Kidney epithelial cell (primary cell): Measurements from ENCODE around the gene ZNF888. TPM values are rescaled to one million over a fixed set of nuclear protein-coding genes. Genes with fewer than 3 reads are reported as not detected.
A peak's percentile ranks its signal among the peaks of the same experiment; 100 is the strongest.
"Not testable (repeated sequence)": the region's sequence is repeated elsewhere in the genome, so short reads cannot be mapped to it uniquely, and the experiment has no call there.

Source experiments
- DNase-seq: peaks from one replicate; pipeline ENCODE4 v3.0.0-alpha.2; 2010; ENCODE audit warnings: low read depth
- H3K27me3 ChIP-seq: 2 replicates; pipeline ENCODE4 v1.6.0; 2011; ENCODE audit warnings: low read length; ENCODE audit not compliant: control insufficient read depth, insufficient read depth
- H3K36me3 ChIP-seq: 2 replicates; pipeline ENCODE4 v1.5.1; 2011; ENCODE audit warnings: low read length; ENCODE audit not compliant: control insufficient read depth, insufficient read depth
- H3K4me3 ChIP-seq: 2 replicates; pipeline ENCODE4 v1.5.1; 2011; ENCODE audit warnings: low read depth, mild to moderate bottlenecking, control low read depth, low read length
- CTCF ChIP-seq: IDR thresholded peaks from 2 replicates; pipeline ENCODE4 v1.5.1; 2011; ENCODE audit warnings: mild to moderate bottlenecking, moderate library complexity, low read length, control low read depth, inconsistent platforms; ENCODE audit not compliant: insufficient read depth, poor library complexity, severe bottlenecking
- total RNA-seq: library from RNA; depleted of rRNA; stranded (reverse); fragments of >200 nt; gene quantifications from 2 replicates; pipeline ENCODE4 v1.2.3, GENCODE V29; 2015

The ZNF888 gene
- total RNA-seq, 1 donor from 2014 or later, result 4.3 TPM

DNA sequence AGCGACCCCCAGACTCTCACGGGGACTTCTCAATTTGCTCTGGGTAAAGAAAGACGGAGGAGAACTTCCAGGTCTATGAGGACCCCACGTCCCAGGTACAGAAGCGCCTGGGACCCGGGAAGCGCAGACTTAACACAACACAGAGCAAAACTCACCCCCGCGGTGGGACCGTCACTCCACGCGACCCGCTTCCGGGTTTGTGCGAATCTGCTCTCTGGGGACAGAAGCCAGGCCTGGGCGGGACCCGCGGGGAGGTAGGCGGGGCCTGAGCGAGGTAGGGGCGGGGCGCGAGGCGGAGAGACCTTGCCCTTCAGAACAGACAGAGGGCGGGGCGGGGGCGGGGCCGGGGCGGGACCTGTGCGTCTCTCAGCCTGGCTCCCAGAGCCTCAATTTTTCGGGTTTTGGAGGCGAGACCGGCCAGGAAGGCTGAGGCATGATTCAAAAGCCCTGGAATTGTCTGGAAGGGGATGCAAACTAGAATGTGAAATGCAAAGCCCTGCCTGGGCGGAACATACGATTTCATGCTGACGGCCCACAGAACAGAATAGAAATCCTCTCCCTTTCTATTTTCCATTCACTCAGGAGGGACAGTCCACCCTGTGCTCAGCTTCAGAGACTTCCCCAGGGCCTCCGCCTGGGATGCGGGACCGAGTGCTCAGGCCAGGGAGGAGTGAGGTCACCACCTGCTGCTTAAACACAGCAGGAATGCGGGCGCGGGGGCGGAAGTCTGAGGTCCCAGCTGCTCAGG, 19.3 kb upstream of the ZNF888 start:
- H3K36me3 ChIP-seq, result no peaks in the 10 kb centered on the region
- TF ChIP-seq CTCF, result no peak
- no peak for DNase-seq
- H3K27me3 ChIP-seq, result no peaks in the 10 kb centered on the region
- peak overlapping the region; percentile 68 for H3K4me3 ChIP-seq

- no peak for TF ChIP-seq CTCF
- no peaks in the 10 kb centered on the region for H3K27me3 ChIP-seq
- H3K4me3 ChIP-seq, result peak overlapping the region; percentile 68
- peaks cover 1% of the 10 kb centered on the region for H3K36me3 ChIP-seq
- no peak for DNase-seq
These were observed 18.7 kb upstream of the ZNF888 start for GRCh38 chr19:52941941-52942385.

DNA sequence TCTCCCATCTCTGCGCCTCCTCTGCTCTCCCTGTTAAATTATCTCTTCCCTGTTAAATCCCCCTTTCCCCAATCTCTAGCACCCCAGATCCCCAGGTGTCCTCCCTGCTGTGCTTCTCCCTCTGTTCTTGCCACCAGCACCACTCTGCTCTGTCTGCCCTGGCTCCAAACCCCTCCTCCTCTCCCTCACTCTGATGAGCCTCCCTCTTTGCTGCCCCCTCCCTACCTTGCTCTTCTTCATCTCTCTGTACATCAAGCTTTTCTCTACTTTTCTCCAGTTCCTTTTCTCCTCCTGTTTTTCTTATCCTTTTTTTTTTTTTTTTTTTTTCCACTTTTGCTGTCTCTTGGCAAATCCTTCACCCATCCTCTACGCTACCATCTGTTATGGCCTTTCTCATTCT, 18.3 kb upstream of the ZNF888 start:
- not testable (repeated sequence) for H3K27me3 ChIP-seq, H3K36me3 ChIP-seq, DNase-seq
- peak overlapping the region; percentile 68 for H3K4me3 ChIP-seq

GRCh38 chr19:52940905-52941304, 17.7 kb upstream of the ZNF888 start:
- H3K4me3 ChIP-seq, DNase-seq, H3K36me3 ChIP-seq, H3K27me3 ChIP-seq: not testable (repeated sequence)

DNA sequence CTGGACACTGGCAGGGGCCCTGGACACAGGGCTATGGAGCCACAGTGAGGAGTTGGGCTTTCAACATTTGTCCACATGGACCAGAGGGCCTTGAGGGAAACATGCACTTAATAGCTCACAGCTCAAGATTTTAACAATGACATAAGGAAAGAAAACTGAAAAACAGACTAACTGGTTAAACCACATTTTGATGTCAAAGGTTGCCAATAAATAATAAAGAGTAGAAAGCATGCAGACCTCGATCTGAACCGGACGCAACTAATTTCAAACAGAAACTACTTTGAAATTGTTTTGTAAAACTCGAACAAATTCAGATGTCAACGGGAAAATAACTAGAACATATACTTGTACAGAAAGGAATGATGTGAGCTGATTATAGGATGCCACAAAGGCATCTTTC, 15.5 kb upstream of the ZNF888 start:
- DNase-seq, result no peak
- no peak overlapping the region for H3K4me3 ChIP-seq
- peaks cover 1% of the 10 kb centered on the region for H3K36me3 ChIP-seq
- TF ChIP-seq CTCF, result no peak
- no peaks in the 10 kb centered on the region for H3K27me3 ChIP-seq

DNA sequence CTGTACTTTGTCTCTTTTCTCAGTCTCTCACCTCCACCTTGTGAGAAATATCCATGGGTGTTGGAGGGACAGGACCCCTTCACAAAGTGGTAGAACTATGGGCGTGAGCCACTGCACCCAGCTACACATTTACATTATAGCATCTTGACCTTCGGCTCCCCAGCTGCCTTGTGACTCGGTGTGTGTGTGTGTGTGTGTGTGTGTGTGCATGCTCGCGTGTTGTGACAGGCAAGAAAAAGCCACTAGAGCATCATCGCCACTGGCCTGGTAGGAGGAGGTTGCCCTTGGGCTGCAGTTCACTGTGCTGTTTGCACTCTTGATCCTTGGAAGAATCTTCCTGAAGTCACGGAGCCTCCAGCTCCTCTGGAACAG, 13.7 kb upstream of the ZNF888 start:
- Histone ChIP-seq H3K27me3 (no peaks in the 10 kb centered on the region), H3K36me3 (peaks cover 1% of the 10 kb centered on the region), H3K4me3 (no peak overlapping the region)
- DNase-seq, result no peak
- no peak for TF ChIP-seq CTCF
